Testis (tissue), 3 donors: ENCODE results near the gene ARL15. TPM values are rescaled to one million over a fixed set of nuclear protein-coding genes. Genes with fewer than 3 reads are reported as not detected.

Source experiments
- DNase-seq: peaks from one replicate; pipeline ENCODE4 v3.0.0-alpha.2; 2019
- H3K27ac ChIP-seq, 2 donors: fragments of 200-600 bp; sonication (generic); one replicate each; pipeline ENCODE4 v1.5.1; 2019
- H3K27me3 ChIP-seq: fragments of 200-600 bp; sonication (generic); one replicate; pipeline ENCODE4 v1.5.1; 2019
- H3K36me3 ChIP-seq: fragments of 200-600 bp; sonication (generic); one replicate; pipeline ENCODE4 v1.5.1; 2017; ENCODE audit warnings: low read depth; ENCODE audit errors: missing control alignments
- H3K4me1 ChIP-seq: fragments of 200-600 bp; sonication (generic); one replicate; pipeline ENCODE4 v1.5.1; 2019
- H3K4me3 ChIP-seq, 2 donors: fragments of 200-600 bp; sonication (generic); one replicate each; pipeline ENCODE4 v1.5.1; 2017 to 2019
- H3K9me3 ChIP-seq: fragments of 200-600 bp; sonication (generic); one replicate; pipeline ENCODE4 v1.5.1; 2017
- POLR2A ChIP-seq: fragments of 450-650 bp; IDR thresholded peaks from one replicate; pipeline ENCODE4 v1.6.1; 2017; ENCODE audit warnings: antibody characterized with exemption, mild to moderate bottlenecking, moderate library complexity
- WGBS, 2 donors: methylation state at CpG; one replicate each; pipeline ENCODE4 v1.1.5; 2018; 5-methylcytosine and 5-hydroxymethylcytosine counted together
- intact Hi-C: fragments of 100-400 bp; cut with DNase I; formaldehyde crosslinking; loops from one replicate; pipeline ENCODE4 v1.15.1; 2023; ENCODE audit warnings: low total_unique reads
- polyA plus RNA-seq: library from polyadenylated mRNA; stranded (reverse); fragments of 350-450 nt; fragmentation: Illumina TruSeq; extraction: RNeasy Lipid Tissue Mini Kit (QIAGEN cat#74804); gene quantifications from one replicate; pipeline ENCODE4 v1.2.3, GENCODE V29; 2014; ENCODE audit warnings: low read depth, low replicate concordance; ENCODE audit not compliant: insufficient read depth
- total RNA-seq, 2 donors: library from RNA; depleted of rRNA; stranded (reverse); fragments of >200 nt; gene quantifications; one replicate each; pipeline ENCODE4 v1.2.3, GENCODE V29; 2016
- TF ChIP-seq, protein P1 (sequence below), 3 experiments: fragments of 450-650 bp in 2 of 3; fragments of 200-600 bp in 1 of 3; sonication (generic) in 1 of 3; IDR thresholded peaks; one replicate each; pipeline ENCODE4 v1.5.1; 2016 to 2019; ENCODE audit warnings: antibody characterized with exemption in 3 of 3, mild to moderate bottlenecking in 2 of 3, moderate library complexity in 1 of 3

ARL15 gene
- total and polyA plus RNA-seq, 3 donors from 2014 or later = 36.6 to 88.6 (median 75.2) TPM

GRCh38 chr5:53972314-53972713, 338.1 kb downstream of the ARL15 start:
- Histone ChIP-seq H3K27ac (no peak overlapping the region), H3K36me3 (no peaks in the 10 kb centered on the region), H3K4me3 (no peak overlapping the region), H3K27me3 (no peaks in the 10 kb centered on the region), H3K4me1 (no peaks in the 10 kb centered on the region), H3K9me3 (no peaks in the 10 kb centered on the region)
- intact Hi-C loops = no loop called here
- WGBS, 2 donors = 83 to 87% methylated on average over 4 of the region's 4 CpGs
- TF ChIP-seq POLR2A = no peak
- TF ChIP-seq, protein P1, sequence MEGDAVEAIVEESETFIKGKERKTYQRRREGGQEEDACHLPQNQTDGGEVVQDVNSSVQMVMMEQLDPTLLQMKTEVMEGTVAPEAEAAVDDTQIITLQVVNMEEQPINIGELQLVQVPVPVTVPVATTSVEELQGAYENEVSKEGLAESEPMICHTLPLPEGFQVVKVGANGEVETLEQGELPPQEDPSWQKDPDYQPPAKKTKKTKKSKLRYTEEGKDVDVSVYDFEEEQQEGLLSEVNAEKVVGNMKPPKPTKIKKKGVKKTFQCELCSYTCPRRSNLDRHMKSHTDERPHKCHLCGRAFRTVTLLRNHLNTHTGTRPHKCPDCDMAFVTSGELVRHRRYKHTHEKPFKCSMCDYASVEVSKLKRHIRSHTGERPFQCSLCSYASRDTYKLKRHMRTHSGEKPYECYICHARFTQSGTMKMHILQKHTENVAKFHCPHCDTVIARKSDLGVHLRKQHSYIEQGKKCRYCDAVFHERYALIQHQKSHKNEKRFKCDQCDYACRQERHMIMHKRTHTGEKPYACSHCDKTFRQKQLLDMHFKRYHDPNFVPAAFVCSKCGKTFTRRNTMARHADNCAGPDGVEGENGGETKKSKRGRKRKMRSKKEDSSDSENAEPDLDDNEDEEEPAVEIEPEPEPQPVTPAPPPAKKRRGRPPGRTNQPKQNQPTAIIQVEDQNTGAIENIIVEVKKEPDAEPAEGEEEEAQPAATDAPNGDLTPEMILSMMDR (IDR thresholded peaks at IDR 0.05) = no peak
- DNase-seq = no peak

DNA sequence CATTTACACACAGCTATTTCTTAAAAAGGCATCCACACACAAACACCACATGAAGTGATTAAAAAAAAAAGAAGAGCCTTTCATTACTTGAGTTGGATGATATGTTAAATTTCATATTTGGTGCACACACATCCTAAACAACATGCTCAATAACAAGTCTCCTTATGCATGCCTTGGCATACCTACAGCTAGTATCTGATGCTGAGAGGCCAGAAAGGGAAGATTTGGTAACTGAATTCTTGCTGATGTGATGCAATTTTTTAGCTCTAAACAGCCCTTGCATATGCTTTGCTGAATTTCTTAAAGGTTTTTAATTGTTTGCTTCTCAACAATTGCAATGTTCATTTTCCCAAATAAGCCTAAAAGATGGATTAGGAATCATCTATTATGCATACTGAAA, 338.8 kb downstream of the ARL15 start:
- no peak overlapping the region for H3K4me3 ChIP-seq
- H3K27me3 ChIP-seq = no peaks in the 10 kb centered on the region
- no peak for DNase-seq
- H3K27ac ChIP-seq = no peak overlapping the region
- no peaks in the 10 kb centered on the region for H3K36me3 ChIP-seq
- no peak for TF ChIP-seq POLR2A
- TF ChIP-seq, protein P1 (IDR thresholded peaks at IDR 0.05) = no peak
- intact Hi-C loops = no loop called here
- no peaks in the 10 kb centered on the region for H3K9me3 ChIP-seq
- no peaks in the 10 kb centered on the region for H3K4me1 ChIP-seq

GRCh38 chr5:53971131-53971530, 339.2 kb downstream of the ARL15 start:
- no peak for DNase-seq

DNA sequence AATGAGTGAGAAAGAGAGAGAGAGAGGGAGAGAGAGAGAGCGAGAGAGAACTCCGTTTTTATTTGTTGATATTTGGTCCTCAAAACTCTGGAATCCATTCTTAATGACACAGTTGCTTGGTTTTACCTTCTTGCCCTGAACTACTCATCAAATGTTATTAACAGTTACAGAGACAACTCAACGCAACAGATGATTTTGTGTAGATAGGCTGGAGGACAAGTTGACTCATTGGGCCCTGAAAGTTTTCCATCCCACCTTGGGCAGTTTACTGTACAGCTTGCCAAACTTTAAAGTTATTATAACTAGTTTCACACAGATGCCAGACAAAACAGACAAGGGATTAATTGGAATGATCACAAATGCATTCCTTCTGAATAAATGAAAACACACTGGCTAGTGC, 339.9 kb downstream of the ARL15 start:
- Histone ChIP-seq H3K9me3 (no peaks in the 10 kb centered on the region), H3K4me3 (no peak overlapping the region), H3K4me1 (no peaks in the 10 kb centered on the region), H3K27me3 (no peaks in the 10 kb centered on the region), H3K36me3 (no peaks in the 10 kb centered on the region), H3K27ac (no peak overlapping the region)
- WGBS, 2 donors = 87 to 88% methylated on average over 3 of the region's 3 CpGs
- DNase-seq = no peak
- TF ChIP-seq, protein P1 (IDR thresholded peaks at IDR 0.05) = no peak
- no peak for TF ChIP-seq POLR2A
- intact Hi-C loops = no loop called here

More at GRCh38 chr5:53971131-53971530, 339.2 kb downstream of the ARL15 start:
- Histone ChIP-seq H3K4me1 (no peaks in the 10 kb centered on the region), H3K36me3 (no peaks in the 10 kb centered on the region), H3K27me3 (no peaks in the 10 kb centered on the region), H3K27ac (no peak overlapping the region), H3K9me3 (no peaks in the 10 kb centered on the region), H3K4me3 (no peak overlapping the region)
- intact Hi-C loops = no loop called here
- 56 to 58% methylated on average over 2 of the region's 2 CpGs for WGBS, 2 donors
- TF ChIP-seq, protein P1 (IDR thresholded peaks at IDR 0.05) = no peak
- no peak for TF ChIP-seq POLR2A

DNA sequence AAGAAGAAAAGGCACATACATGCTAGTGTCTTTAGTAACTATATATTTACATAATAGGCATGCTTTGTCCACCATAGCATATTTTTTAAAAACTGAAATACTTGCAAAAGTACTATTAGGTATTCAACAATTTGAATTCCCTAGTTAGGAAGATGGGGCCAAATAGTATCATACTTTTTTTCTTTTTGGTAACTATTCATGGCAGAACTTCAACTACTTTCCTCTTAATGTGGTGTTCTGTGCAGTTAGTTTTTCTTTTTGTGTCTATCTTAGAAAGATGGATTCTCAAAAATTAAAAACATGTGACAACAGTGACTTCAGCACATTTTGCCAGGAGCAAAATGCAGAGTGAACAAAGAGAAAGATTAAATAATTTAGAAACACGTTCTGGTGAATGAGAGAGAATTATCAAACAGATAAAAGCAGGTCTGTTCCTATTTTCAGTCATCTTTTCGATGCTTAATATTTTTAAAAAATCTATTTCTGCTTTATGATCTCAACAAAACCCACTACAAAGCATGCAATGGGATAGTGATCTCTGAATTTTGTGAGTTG, 341.1 kb downstream of the ARL15 start:
- Histone ChIP-seq H3K9me3 (no peaks in the 10 kb centered on the region), H3K36me3 (no peaks in the 10 kb centered on the region), H3K27ac (no peak overlapping the region), H3K4me1 (no peaks in the 10 kb centered on the region), H3K4me3 (no peak overlapping the region), H3K27me3 (no peaks in the 10 kb centered on the region)
- TF ChIP-seq, protein P1 (IDR thresholded peaks at IDR 0.05) = no peak
- TF ChIP-seq POLR2A = no peak
- WGBS, 2 donors = 57 to 62% methylated on average over 2 of the region's 2 CpGs
- intact Hi-C loops = no loop called here
- no peak for DNase-seq
